H7 (cell line): Measurements from ENCODE around the gene LYPD6. TPM values are rescaled to one million over a fixed set of nuclear protein-coding genes. Genes with fewer than 3 reads are reported as not detected.
A peak's percentile ranks its signal among the peaks of the same experiment; 100 is the strongest.

Experiments used
- DNase-seq: peaks from one replicate; pipeline ENCODE4 v3.0.0; 2012
- H3K27me3 ChIP-seq: 2 replicates; pipeline ENCODE4 v1.6.0; 2011; ENCODE audit warnings: mild to moderate bottlenecking, low read length; ENCODE audit not compliant: control insufficient read depth, insufficient read depth
- H3K36me3 ChIP-seq: replicated peaks from 2 replicates; pipeline ENCODE4 v1.5.1; 2011; ENCODE audit warnings: low read length; ENCODE audit not compliant: control insufficient read depth, insufficient read depth
- H3K4me3 ChIP-seq: 2 replicates; pipeline ENCODE4 v1.5.1; 2011; ENCODE audit warnings: low read depth, mild to moderate bottlenecking, control low read depth, low read length, moderate library complexity; ENCODE audit not compliant: insufficient read depth
- total RNA-seq: library from RNA; depleted of rRNA; stranded (reverse); fragments of >200 nt; shearing (Covaris generic); gene quantifications from 2 replicates; pipeline ENCODE4 v1.2.3, GENCODE V29; 2014

Gene LYPD6
- total RNA-seq, 1 experiment from 2014 or later, result 2.9 TPM

GRCh38 chr2:149438330-149438960 lies 108.1 kb downstream of the LYPD6 start:
- H3K27me3 ChIP-seq, result no peaks in the 10 kb centered on the region
- no peak for DNase-seq
- no peaks in the 10 kb centered on the region for H3K36me3 ChIP-seq
- H3K4me3 ChIP-seq, result no peak overlapping the region

DNA sequence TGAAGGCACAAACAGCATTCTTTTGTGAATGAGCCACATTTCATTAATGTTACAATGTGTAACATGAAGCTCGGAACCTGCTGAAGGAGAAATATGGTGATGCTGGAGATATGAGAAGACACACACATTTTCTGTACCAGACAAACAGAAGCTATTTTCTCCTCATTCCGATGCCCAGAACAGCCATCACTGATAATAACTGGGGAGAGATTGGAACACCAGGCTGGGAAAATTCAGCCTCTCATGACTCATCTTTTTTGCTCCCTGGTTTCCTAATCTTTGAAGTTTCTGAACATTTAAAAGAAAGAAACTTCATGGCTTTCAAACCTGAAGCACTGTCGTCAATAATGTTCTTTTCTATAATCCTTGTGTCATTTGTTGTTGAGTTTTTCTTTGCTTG lies 110.9 kb downstream of the LYPD6 start:
- no peaks in the 10 kb centered on the region for H3K36me3 ChIP-seq
- no peak overlapping the region for H3K4me3 ChIP-seq
- DNase-seq, result no peak
- H3K27me3 ChIP-seq, result no peaks in the 10 kb centered on the region

DNA sequence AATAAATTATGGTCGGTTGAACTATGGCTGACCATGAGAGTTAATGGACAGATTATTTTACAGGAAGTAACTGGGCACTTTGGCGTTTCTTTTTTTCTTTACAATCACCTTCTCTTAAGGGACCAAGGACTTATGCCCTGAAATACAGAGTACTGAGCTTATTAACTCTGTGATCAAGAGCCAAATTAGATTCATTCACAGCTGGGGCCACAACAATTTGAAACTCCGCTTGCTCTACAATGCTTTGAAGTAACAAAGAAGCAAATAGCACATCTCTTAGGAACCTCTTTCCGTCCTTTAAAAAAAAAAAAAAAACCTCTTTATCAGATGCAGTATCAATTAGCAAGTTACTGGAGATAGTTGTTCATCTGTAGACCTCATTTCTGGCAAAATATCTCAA lies 112.0 kb downstream of the LYPD6 start:
- no peaks in the 10 kb centered on the region for H3K27me3 ChIP-seq
- H3K4me3 ChIP-seq, result no peak overlapping the region
- H3K36me3 ChIP-seq, result no peaks in the 10 kb centered on the region
- DNase-seq, result no peak

- Histone ChIP-seq H3K27me3 (no peaks in the 10 kb centered on the region), H3K36me3 (no peaks in the 10 kb centered on the region), H3K4me3 (no peak overlapping the region)
- no peak for DNase-seq
Observed at GRCh38 chr2:149443150-149443549, 112.8 kb downstream of the LYPD6 start.

GRCh38 chr2:149446748-149447147 lies 116.4 kb downstream of the LYPD6 start:
- DNase-seq, result no peak
- Histone ChIP-seq H3K27me3 (peaks cover 3% of the 10 kb centered on the region; the same call in 1 of the 2 replicates), H3K36me3 (no peaks in the 10 kb centered on the region), H3K4me3 (no peak overlapping the region)

DNA sequence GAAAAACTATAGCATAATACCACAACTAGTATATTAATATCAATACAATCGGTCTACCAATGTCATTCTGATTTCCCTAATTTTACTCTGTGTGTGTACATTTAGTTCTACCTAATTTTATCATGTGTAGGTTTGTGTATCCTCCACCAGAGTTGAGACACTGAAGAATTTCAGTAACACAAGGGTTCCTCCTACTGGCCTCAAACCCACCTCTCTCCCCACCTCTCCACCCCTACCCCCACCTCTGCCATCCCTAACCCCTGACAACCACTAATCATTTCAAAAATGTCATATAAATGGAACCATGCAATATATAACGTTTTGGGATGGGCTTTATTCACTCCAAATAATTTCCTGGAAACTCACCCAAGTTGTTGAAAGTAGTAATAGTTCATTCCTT lies 117.9 kb downstream of the LYPD6 start:
- Histone ChIP-seq H3K4me3 (no peak overlapping the region), H3K27me3 (peaks cover 6% of the 10 kb centered on the region; the same call in 1 of the 2 replicates), H3K36me3 (no peaks in the 10 kb centered on the region)
- peak; percentile 27 for DNase-seq

DNA sequence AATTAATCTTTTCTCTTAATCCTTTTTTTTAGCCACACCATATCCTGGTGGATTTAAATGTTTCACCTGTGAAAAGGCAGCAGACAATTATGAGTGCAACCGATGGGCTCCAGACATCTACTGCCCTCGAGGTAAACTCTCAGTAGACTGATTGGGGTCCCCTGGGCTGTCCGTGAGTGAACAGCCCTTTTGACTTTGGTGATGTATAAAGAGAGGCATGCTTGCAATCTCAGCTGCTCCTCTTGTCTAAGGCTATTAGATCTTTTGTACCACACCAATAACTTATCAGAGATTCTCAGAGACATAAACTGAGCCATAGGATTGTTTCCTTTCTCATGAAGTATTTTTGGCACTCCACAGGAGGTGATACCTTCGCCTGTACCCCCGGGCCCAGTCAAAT lies 118.6 kb downstream of the LYPD6 start:
- peaks cover 6% of the 10 kb centered on the region; the same call in 1 of the 2 replicates for H3K27me3 ChIP-seq
- no peak overlapping the region for H3K4me3 ChIP-seq
- no peaks in the 10 kb centered on the region for H3K36me3 ChIP-seq
- no peak for DNase-seq

- Histone ChIP-seq H3K36me3 (no peaks in the 10 kb centered on the region), H3K4me3 (no peak overlapping the region), H3K27me3 (peaks cover 6% of the 10 kb centered on the region; the same call in 1 of the 2 replicates)
- no peak for DNase-seq
Observed at GRCh38 chr2:149451417-149452165, 121.2 kb downstream of the LYPD6 start.

DNA sequence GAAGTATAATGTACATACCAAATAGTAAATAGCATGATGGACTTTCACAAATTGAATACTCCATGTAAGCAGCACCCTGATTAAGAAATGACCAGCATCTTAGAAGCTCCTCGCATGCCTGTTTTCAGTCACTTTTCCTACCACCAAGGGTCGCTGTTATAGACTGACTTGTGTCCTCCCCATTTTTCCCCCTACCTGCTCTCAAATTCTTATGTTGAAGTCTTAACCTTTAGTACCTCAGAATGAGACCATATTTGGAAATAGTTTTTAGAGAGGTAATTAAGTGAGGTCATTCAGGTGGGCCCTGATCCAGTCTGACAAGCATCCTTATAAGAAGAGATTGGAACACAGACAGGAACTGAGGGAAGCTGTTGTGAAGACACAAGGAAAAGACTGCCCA lies 125.9 kb downstream of the LYPD6 start:
- H3K4me3 ChIP-seq, result no peak overlapping the region
- peaks cover 3% of the 10 kb centered on the region; the same call in 1 of the 2 replicates for H3K27me3 ChIP-seq
- H3K36me3 ChIP-seq, result no peaks in the 10 kb centered on the region
- DNase-seq, result no peak

DNA sequence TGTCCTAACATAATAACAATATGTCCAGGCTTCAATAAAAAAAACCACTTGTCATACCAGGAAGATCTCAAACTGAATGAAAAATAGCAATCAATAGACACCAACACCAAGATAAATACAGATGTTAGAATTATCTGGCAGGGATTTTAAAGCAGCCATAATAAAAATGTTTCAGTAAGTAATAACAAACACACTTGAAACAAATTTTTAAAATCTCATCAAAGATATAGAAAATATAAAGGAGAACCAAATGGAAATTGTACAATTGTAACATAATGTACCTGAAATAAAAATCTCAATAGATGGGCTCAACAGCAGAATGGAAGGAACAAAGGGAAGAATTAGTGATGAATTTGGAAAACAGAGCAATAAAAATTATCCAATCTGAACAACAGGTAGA lies 128.1 kb downstream of the LYPD6 start:
- Histone ChIP-seq H3K36me3 (no peaks in the 10 kb centered on the region), H3K4me3 (no peak overlapping the region), H3K27me3 (no peaks in the 10 kb centered on the region)
- no peak for DNase-seq

DNA sequence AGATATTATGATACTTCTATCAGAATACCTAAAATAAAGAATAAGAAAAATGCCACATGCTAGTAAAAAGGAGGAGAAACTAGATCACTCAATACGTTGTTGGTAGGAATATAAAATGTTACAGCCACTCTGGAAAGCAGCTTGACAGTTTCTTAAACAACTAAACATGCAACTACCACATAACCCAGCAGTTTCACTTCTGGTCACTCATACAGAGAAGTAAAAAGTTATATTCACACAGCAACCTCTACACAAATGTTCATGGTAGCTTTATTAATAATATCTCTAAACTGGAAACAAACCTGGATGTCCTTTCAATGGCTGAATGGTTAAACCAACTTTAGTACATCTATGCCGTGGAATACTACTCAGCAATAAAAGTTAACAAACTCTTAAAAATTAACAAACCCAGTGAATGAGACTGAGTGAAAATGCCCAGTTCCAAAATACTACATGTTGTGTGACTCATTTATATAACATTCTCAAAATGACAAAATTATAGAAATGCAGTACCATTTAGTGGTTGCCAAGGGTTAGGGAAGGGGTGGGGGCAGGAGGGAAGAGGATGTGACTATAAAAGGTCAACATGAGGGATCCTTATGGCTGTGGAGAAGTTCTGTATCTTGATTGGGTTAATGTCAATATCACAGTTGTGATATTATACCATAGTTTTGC lies 133.1 kb downstream of the LYPD6 start:
- H3K4me3 ChIP-seq, result no peak overlapping the region
- H3K27me3 ChIP-seq, result no peaks in the 10 kb centered on the region
- DNase-seq, result no peak

DNA sequence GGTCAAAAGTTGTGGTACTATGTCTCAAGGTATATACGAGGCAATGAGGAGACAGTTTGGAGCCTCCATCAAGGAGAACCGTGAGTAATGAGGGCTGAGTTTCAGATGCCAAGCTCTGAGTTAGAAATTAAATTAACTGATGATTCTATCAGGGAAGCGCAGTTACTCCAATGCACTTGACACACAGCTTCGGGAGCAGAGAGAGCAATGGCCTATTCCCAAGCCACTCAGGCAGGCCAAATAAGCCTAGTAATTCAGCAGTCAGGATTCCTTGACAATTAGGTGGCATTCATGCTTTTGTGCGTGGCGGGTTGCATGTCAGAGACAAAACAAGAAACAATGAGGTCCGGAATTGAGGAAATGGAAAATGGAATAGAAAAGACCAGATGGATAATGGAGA lies 134.0 kb downstream of the LYPD6 start:
- Histone ChIP-seq H3K27me3 (no peaks in the 10 kb centered on the region), H3K36me3 (no peaks in the 10 kb centered on the region), H3K4me3 (no peak overlapping the region)
- no peak for DNase-seq

More for the DNA sequence above, 133.1 kb downstream of the LYPD6 start:
- H3K36me3 ChIP-seq, result no peaks in the 10 kb centered on the region

DNA sequence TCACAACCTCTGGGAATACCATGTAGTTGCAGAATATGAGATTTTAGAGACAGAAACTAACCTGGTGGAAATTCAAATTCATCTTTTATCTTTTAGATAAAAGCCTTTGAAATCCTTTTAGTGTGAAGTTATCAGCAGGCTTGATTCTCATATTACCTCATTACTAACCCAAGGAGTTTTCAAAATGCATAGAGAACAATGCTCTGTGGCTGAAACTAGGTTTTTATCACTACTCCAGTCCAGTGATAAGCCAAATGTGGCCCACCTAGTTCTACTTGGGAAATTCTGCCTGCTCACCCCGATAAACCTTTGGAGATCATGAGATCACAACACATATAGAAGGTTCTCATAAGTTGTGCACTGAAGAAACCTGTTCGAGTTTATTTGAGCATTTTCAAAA lies 135.5 kb downstream of the LYPD6 start:
- no peaks in the 10 kb centered on the region for H3K27me3 ChIP-seq
- DNase-seq, result no peak
- no peaks in the 10 kb centered on the region; the same call in 1 of the 2 replicates for H3K36me3 ChIP-seq
- H3K4me3 ChIP-seq, result no peak overlapping the region

DNA sequence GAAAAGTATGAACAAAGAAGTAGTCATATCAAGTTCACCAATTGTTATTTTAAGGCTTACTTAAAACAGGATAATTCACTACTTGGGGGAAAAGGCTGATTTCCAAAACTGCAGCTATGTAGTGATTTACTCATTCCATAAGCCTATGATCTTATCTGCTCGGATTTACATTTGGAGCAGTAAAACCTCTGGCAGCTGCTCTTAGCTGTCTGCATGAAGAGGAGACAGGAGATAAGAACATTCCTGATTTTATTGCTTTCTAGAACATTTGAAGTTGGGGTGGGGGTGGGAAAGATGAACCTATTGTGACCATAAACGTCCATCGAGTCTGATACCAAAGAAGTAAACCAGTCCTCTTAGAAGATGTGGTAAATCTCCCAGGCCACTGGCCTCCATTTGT lies 136.2 kb downstream of the LYPD6 start:
- no peak overlapping the region for H3K4me3 ChIP-seq
- DNase-seq, result no peak
- H3K36me3 ChIP-seq, result no peaks in the 10 kb centered on the region; the same call in 1 of the 2 replicates
- H3K27me3 ChIP-seq, result no peaks in the 10 kb centered on the region

DNA sequence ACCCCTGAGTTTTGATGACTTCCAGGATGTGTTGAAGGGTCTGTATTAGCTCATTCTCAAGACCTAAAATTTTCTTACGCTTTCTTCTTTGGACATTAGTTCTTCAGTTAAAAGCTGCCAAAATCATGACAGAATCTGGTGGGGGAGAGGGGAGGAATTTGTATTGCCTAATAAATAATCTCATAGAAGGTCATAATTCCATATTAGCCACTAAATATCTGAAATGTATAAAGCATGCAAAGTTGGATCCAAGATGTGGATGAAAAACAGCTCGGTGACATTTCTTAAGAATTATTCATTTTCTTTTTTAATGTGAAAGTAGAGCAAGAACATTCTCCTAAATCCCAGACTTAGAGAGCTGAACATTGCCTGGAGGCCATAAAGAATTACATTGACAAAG lies 137.0 kb downstream of the LYPD6 start:
- H3K27me3 ChIP-seq, result no peaks in the 10 kb centered on the region
- no peaks in the 10 kb centered on the region; the same call in 1 of the 2 replicates for H3K36me3 ChIP-seq
- no peak overlapping the region for H3K4me3 ChIP-seq
- DNase-seq, result no peak
